Fibroblast of lung (primary cell): ENCODE results near the gene TWNK.

Source experiments
- EZH2 ChIP-seq: IDR thresholded peaks from 2 replicates; pipeline ENCODE4 v1.5.1; 2012; ENCODE audit warnings: low read length, control low read depth, mild to moderate bottlenecking; ENCODE audit errors: missing control alignments
- TF ChIP-seq, protein P1 (sequence below), 2 donors: IDR thresholded peaks in 1 of 2; conservative IDR thresholded peaks in 1 of 2; 1 replicate in 1 of 2; 2 replicates in 1 of 2; pipeline ENCODE4 v1.5.1; 2011 to 2012; ENCODE audit warnings: low read length in 2 of 2, control low read depth in 1 of 2, inconsistent platforms in 1 of 2, low read depth in 1 of 2, mild to moderate bottlenecking in 1 of 2

GRCh38 chr10:101011517-101012423, 24.4 kb downstream of the TWNK start:
- TF ChIP-seq, protein P1, sequence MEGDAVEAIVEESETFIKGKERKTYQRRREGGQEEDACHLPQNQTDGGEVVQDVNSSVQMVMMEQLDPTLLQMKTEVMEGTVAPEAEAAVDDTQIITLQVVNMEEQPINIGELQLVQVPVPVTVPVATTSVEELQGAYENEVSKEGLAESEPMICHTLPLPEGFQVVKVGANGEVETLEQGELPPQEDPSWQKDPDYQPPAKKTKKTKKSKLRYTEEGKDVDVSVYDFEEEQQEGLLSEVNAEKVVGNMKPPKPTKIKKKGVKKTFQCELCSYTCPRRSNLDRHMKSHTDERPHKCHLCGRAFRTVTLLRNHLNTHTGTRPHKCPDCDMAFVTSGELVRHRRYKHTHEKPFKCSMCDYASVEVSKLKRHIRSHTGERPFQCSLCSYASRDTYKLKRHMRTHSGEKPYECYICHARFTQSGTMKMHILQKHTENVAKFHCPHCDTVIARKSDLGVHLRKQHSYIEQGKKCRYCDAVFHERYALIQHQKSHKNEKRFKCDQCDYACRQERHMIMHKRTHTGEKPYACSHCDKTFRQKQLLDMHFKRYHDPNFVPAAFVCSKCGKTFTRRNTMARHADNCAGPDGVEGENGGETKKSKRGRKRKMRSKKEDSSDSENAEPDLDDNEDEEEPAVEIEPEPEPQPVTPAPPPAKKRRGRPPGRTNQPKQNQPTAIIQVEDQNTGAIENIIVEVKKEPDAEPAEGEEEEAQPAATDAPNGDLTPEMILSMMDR (conservative IDR thresholded peaks at IDR 0.05 in 1 of 2, IDR thresholded peaks at IDR 0.05 in 1 of 2; ENCODE audit: low read depth in 1 of 2, low read length in 2 of 2), result peak; percentile 40 to 52
- TF ChIP-seq EZH2, result no peak
